ENCODE measurements around the gene LILRA6.
"Not testable (repeated sequence)": the region's sequence is repeated elsewhere in the genome, so short reads cannot be mapped to it uniquely, and the experiment has no call there.

LILRA6 gene

DNA sequence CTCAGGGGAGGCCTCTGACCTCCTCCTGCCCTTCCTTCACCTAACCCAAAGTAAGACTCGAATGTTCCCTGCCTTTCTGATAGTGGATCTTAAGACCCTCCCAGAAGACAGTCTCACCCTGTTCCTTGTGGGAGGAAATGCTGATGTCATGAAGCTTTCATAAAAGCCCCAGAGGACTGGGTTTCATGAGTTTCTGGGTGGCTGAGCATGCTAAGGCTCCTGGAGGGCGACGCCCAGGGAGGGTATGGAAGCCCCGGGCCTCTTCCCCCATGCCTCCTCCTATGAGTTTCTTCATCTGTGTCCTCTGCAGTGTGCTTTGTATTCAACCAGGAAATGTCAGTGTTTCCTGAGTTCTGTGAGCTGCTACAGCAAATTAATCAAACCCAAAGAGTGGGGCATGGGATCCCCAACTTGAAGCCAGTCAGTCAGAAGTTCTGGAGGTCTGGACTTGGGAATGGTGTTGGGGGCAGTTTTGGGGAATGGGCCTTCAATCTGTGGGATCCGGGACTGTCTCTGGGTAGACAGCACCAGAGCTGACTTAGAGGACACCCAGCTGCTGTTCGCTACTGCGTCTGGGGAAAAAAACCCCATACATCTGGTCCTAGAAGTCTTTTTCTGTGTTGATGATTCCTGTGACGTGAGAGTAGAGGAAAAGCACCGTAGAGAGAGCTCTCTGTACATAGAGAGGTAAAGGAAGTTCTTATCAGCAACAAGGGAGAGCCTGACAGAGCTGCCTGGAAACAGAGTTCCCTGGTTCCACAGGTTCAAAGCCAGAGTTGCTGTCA lies 40.3 kb upstream of the LILRA6 start:
- Histone ChIP-seq H2AFZ (ENCODE audit: low read length) (peak overlapping the region; percentile 87), H3K27me3 (ENCODE audit: insufficient read depth, low read length, poor library complexity, severe bottlenecking) (no peaks in the 10 kb centered on the region), H3F3A (ENCODE audit: low read depth) (no peaks in the 10 kb centered on the region), H3K9ac (ENCODE audit: low read depth, low read length, poor library complexity, severe bottlenecking) (peak overlapping the region; percentile 63), H4K20me1 (ENCODE audit: insufficient read depth, low read length, poor library complexity, severe bottlenecking) (no peaks in the 10 kb centered on the region), H3K4me3 (ENCODE audit: low read length, poor library complexity, severe bottlenecking) (peak overlapping the region; percentile 37), H3K36me3 (ENCODE audit: insufficient read depth, low read length) (no peaks in the 10 kb centered on the region), H3K9me2 (replicated peaks; ENCODE audit: low read depth, low read length) (no peaks in the 10 kb centered on the region), H3K4me1 (ENCODE audit: insufficient read depth, low read length, poor library complexity, severe bottlenecking) (peaks cover 48% of the 10 kb centered on the region), H3K4me2 (ENCODE audit: low read depth, low read length, poor library complexity, severe bottlenecking) (peak overlapping the region; percentile 68), H3K79me2 (ENCODE audit: insufficient read depth, low read length) (no peaks in the 10 kb centered on the region), H3K9me3 (ENCODE audit: insufficient read depth, low read depth, low read length) (no peaks in the 10 kb centered on the region)
- no peak for TF ChIP-seq EZH2phosphoT487 (IDR thresholded peaks at IDR 0.05; ENCODE audit: borderline replicate concordance)
- TF ChIP-seq, protein P1, sequence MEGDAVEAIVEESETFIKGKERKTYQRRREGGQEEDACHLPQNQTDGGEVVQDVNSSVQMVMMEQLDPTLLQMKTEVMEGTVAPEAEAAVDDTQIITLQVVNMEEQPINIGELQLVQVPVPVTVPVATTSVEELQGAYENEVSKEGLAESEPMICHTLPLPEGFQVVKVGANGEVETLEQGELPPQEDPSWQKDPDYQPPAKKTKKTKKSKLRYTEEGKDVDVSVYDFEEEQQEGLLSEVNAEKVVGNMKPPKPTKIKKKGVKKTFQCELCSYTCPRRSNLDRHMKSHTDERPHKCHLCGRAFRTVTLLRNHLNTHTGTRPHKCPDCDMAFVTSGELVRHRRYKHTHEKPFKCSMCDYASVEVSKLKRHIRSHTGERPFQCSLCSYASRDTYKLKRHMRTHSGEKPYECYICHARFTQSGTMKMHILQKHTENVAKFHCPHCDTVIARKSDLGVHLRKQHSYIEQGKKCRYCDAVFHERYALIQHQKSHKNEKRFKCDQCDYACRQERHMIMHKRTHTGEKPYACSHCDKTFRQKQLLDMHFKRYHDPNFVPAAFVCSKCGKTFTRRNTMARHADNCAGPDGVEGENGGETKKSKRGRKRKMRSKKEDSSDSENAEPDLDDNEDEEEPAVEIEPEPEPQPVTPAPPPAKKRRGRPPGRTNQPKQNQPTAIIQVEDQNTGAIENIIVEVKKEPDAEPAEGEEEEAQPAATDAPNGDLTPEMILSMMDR (conservative IDR thresholded peaks at IDR 0.05; ENCODE audit: low read length) = no peak

DNA sequence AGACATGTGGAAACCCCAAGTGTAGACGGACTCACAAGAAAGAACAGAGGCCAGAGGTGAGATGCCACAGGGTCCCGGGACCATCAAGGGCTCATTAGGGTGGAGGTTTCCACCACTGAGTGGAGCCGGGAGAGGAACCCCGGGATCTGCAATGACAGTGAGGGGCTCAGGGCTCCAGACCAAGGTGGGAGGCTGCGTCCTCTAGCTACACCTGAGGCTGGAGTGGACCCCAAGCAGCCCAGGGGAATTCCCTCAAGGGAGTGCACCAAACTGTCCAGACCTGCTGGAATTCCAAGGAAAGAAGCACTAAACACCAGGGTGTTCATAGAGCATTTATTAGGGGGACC lies 39.1 kb upstream of the LILRA6 start:
- H3K4me2 ChIP-seq (ENCODE audit: low read depth, low read length, poor library complexity, severe bottlenecking); H3K9me3 ChIP-seq (ENCODE audit: insufficient read depth, low read depth, low read length); H3F3A ChIP-seq (ENCODE audit: low read depth); H3K27me3 ChIP-seq (ENCODE audit: insufficient read depth, low read length, poor library complexity, severe bottlenecking); H3K9me2 ChIP-seq (replicated peaks; ENCODE audit: low read depth, low read length); H3K4me3 ChIP-seq (ENCODE audit: low read length, poor library complexity, severe bottlenecking); H2AFZ ChIP-seq (ENCODE audit: low read length); H4K20me1 ChIP-seq (ENCODE audit: insufficient read depth, low read length, poor library complexity, severe bottlenecking); H3K79me2 ChIP-seq (ENCODE audit: insufficient read depth, low read length); H3K36me3 ChIP-seq (ENCODE audit: insufficient read depth, low read length); H3K9ac ChIP-seq (ENCODE audit: low read depth, low read length, poor library complexity, severe bottlenecking): not testable (repeated sequence)
- H3K4me1 ChIP-seq (ENCODE audit: insufficient read depth, low read length, poor library complexity, severe bottlenecking) = peaks cover 47% of the 10 kb centered on the region

DNA sequence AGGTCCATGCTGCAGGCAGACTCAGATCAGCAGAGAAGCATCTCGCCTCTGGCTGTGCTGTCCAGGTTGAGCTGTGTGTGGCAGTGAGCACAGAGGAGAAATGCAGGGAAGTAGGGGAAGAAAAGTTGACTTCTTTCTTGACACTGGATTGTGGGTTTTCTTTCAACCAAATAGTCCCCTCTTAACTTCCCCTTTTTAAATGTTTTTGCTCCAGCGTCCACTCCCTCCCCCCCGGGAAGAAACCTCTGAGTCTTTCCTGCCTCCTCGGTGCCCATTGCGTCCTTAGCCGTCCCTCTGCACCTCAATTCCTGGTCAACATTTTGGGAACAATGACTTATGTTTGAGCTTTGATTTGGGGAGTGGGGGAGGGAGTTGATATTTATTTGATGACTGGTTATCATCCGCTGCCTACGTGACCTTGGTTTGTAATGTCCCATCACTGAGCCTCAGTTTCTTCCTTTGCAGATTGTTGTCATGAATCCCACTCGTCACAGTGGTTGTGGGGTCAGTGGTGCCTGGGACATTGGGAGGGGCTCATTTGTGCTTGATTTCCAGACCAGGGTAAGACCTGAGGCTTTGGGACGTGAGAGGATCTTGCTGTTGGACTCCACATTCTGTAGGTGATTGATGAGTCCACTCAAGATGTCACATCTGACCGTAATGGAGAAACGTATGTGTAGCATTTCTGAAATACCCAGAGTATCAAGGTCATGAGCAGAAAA lies 38.6 kb upstream of the LILRA6 start, which contains the start of gene LILRB2:
Gene LILRB2 (minus strand): TSS at position 104 of the 722 bp plus-strand sequence. CDS start 614 bp downstream, outside the sequence.
- TF ChIP-seq, protein P1 (conservative IDR thresholded peaks at IDR 0.05; ENCODE audit: low read length) = no peak
- TF ChIP-seq EZH2phosphoT487 (IDR thresholded peaks at IDR 0.05; ENCODE audit: borderline replicate concordance) = no peak
- Histone ChIP-seq H3K4me3 (ENCODE audit: low read length, poor library complexity, severe bottlenecking) (no peak within 1 kb of the TSS), H3K9me3 (ENCODE audit: insufficient read depth, low read depth, low read length) (no peaks in the 10 kb centered on the region), H3K27me3 (ENCODE audit: insufficient read depth, low read length, poor library complexity, severe bottlenecking) (no peaks in the 10 kb centered on the region), H4K20me1 (ENCODE audit: insufficient read depth, low read length, poor library complexity, severe bottlenecking) (no peaks in the 10 kb centered on the region), H3K9ac (ENCODE audit: low read depth, low read length, poor library complexity, severe bottlenecking) (no peak within 1 kb of the TSS), H3K79me2 (ENCODE audit: insufficient read depth, low read length) (no peaks in the 10 kb centered on the region), H3K4me1 (ENCODE audit: insufficient read depth, low read length, poor library complexity, severe bottlenecking) (peaks cover 43% of the 10 kb centered on the region), H3K9me2 (replicated peaks; ENCODE audit: low read depth, low read length) (no peaks in the 10 kb centered on the region), H3K4me2 (ENCODE audit: low read depth, low read length, poor library complexity, severe bottlenecking) (no peak within 1 kb of the TSS), H3F3A (ENCODE audit: low read depth) (no peaks in the 10 kb centered on the region), H2AFZ (ENCODE audit: low read length) (no peak within 1 kb of the TSS), H3K36me3 (ENCODE audit: insufficient read depth, low read length) (no peaks in the 10 kb centered on the region)

DNA sequence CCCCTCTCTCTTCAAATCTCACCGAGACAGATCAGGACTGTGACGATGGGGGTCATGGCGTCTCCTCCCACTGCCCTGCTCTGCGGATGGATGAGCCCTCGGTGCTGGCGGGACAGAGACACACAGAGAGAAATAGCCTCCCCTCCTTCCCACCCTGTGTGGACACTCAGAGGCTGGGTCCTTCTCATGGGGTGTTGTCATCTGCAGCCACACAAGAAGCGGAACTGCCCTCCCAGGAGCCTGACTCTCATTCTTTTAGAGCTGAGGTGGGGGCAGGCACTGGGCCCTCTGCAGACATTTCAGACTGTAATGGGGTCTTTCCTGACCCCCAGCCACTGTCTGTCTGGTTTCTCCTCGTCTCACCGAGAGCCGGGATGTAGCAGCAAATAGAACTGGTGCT lies 37.9 kb upstream of the LILRA6 start:
- H3K4me3 ChIP-seq (ENCODE audit: low read length, poor library complexity, severe bottlenecking); H3K27me3 ChIP-seq (ENCODE audit: insufficient read depth, low read length, poor library complexity, severe bottlenecking); H2AFZ ChIP-seq (ENCODE audit: low read length); H3K79me2 ChIP-seq (ENCODE audit: insufficient read depth, low read length); H3K4me2 ChIP-seq (ENCODE audit: low read depth, low read length, poor library complexity, severe bottlenecking); H3K9me3 ChIP-seq (ENCODE audit: insufficient read depth, low read depth, low read length); H3F3A ChIP-seq (ENCODE audit: low read depth); H3K9me2 ChIP-seq (replicated peaks; ENCODE audit: low read depth, low read length); H3K36me3 ChIP-seq (ENCODE audit: insufficient read depth, low read length); H3K9ac ChIP-seq (ENCODE audit: low read depth, low read length, poor library complexity, severe bottlenecking); H4K20me1 ChIP-seq (ENCODE audit: insufficient read depth, low read length, poor library complexity, severe bottlenecking): not testable (repeated sequence)
- H3K4me1 ChIP-seq (ENCODE audit: insufficient read depth, low read length, poor library complexity, severe bottlenecking) = peaks cover 36% of the 10 kb centered on the region

DNA sequence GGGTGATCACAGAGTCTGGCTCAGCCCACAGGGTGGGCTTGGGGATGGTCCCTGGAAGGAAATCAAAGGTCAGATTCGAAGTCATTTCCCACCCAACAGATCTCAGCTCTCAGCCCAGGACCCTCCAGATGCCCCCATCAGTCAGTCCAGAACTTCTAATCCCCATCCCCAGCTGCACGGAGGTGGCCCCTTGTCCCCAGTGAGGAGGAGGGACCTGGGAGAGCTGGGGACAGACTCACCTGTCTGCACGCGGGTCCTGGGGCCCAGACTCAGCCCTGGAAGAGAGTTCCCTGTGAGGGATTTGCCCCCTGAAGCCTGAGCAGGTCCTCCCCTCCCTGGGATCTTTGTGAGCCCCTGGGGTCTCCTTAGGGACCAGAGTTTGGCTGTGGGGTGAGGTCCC lies 37.4 kb upstream of the LILRA6 start:
- H2AFZ ChIP-seq (ENCODE audit: low read length); H3K4me2 ChIP-seq (ENCODE audit: low read depth, low read length, poor library complexity, severe bottlenecking); H3K79me2 ChIP-seq (ENCODE audit: insufficient read depth, low read length); H3K4me3 ChIP-seq (ENCODE audit: low read length, poor library complexity, severe bottlenecking); H3F3A ChIP-seq (ENCODE audit: low read depth); H3K36me3 ChIP-seq (ENCODE audit: insufficient read depth, low read length); H3K27me3 ChIP-seq (ENCODE audit: insufficient read depth, low read length, poor library complexity, severe bottlenecking); H4K20me1 ChIP-seq (ENCODE audit: insufficient read depth, low read length, poor library complexity, severe bottlenecking); H3K9me3 ChIP-seq (ENCODE audit: insufficient read depth, low read depth, low read length); H3K9ac ChIP-seq (ENCODE audit: low read depth, low read length, poor library complexity, severe bottlenecking); H3K9me2 ChIP-seq (replicated peaks; ENCODE audit: low read depth, low read length): not testable (repeated sequence)
- peaks cover 32% of the 10 kb centered on the region for H3K4me1 ChIP-seq (ENCODE audit: insufficient read depth, low read length, poor library complexity, severe bottlenecking)
